Gastrocnemius medialis (tissue), 4 donors: Measurements from ENCODE around the gene OR2A25.

ENCODE experiments used
- POLR2A ChIP-seq, 2 donors: fragments of 450-650 bp; IDR thresholded peaks; one replicate each; pipeline ENCODE4 v1.6.1; 2017; ENCODE audit warnings: antibody characterized with exemption in 2 of 2, mild to moderate bottlenecking in 2 of 2, moderate library complexity in 2 of 2
- TF ChIP-seq, protein P1 (sequence below), 5 experiments: fragments of 450-650 bp in 3 of 5; fragments of 200-600 bp in 2 of 5; sonication (generic) in 2 of 5; IDR thresholded peaks in 4 of 5; conservative IDR thresholded peaks in 1 of 5; 1 replicate in 4 of 5; 2 replicates in 1 of 5; pipeline ENCODE4 v1.5.1; 2016 to 2019; ENCODE audit warnings: antibody characterized with exemption in 5 of 5, mild to moderate bottlenecking in 3 of 5, moderate library complexity in 3 of 5

DNA sequence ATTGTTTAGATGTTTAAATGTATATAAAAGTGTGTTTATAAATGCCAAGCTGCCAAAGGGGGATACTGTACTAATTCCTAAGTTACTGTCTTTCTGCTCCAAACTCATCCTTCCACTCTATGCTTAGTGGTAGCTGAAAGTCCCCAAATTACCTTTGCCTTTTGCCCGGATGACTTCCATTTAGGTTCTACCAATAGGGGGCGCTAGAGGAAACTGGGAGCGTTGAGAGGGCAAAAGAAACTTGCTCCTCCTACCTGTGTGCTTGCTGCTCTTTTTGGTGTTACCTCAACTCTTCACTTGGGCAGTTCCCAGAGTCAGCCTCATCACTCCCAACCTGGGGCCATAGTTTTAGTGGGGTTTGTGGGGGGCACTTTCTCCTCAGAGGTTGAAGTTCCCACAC is 5.9 kb upstream of the OR2A25 start:
- no peak for TF ChIP-seq POLR2A (IDR thresholded peaks at IDR 0.05)
- TF ChIP-seq, protein P1, sequence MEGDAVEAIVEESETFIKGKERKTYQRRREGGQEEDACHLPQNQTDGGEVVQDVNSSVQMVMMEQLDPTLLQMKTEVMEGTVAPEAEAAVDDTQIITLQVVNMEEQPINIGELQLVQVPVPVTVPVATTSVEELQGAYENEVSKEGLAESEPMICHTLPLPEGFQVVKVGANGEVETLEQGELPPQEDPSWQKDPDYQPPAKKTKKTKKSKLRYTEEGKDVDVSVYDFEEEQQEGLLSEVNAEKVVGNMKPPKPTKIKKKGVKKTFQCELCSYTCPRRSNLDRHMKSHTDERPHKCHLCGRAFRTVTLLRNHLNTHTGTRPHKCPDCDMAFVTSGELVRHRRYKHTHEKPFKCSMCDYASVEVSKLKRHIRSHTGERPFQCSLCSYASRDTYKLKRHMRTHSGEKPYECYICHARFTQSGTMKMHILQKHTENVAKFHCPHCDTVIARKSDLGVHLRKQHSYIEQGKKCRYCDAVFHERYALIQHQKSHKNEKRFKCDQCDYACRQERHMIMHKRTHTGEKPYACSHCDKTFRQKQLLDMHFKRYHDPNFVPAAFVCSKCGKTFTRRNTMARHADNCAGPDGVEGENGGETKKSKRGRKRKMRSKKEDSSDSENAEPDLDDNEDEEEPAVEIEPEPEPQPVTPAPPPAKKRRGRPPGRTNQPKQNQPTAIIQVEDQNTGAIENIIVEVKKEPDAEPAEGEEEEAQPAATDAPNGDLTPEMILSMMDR (IDR thresholded peaks at IDR 0.05 in 4 of 5, conservative IDR thresholded peaks at IDR 0.05 in 1 of 5): no peak
